HEK293 (cell line): Measurements from ENCODE around the gene ASTN2.

ENCODE experiments used
- CTCF ChIA-PET: fragments of 350-600 bp; formaldehyde crosslinking; extraction: SDS; loops from one replicate; lab custom pipeline; 2021; ENCODE audit warnings: antibody characterized with exemption; lab: Yijun Ruan, JAX
- POLR2A ChIA-PET: fragments of 300-600 bp; formaldehyde crosslinking; extraction: SDS; loops from one replicate; lab custom pipeline; 2020; ENCODE audit warnings: antibody characterized with exemption, inconsistent platforms; lab: Yijun Ruan, JAX
- H3K27ac ChIP-seq: fragments of 200-500 bp; sonication (Bioruptor generic); 2 replicates; pipeline ENCODE4 v1.5.1; 2014; ENCODE audit warnings: low read depth, low read length, control low read depth, inconsistent platforms; ENCODE audit errors: extremely low read depth
- H3K36me3 ChIP-seq, 2 experiments: fragments of 200-500 bp in 1 of 2; sonication (Bioruptor generic) in 1 of 2; 1 replicate in 1 of 2; 2 replicates in 1 of 2; pipeline ENCODE4 v1.5.1; 2014 to 2017; ENCODE audit warnings: inconsistent platforms in 2 of 2, low read length in 2 of 2; ENCODE audit not compliant: control insufficient read depth in 2 of 2, insufficient read depth in 1 of 2
- H3K4me1 ChIP-seq: fragments of 200-500 bp; sonication (Bioruptor generic); 2 replicates; pipeline ENCODE4 v1.5.1; 2014; ENCODE audit warnings: mild to moderate bottlenecking, low read length, inconsistent platforms; ENCODE audit not compliant: control insufficient read depth, insufficient read depth
- H3K4me3 ChIP-seq: 2 replicates; pipeline ENCODE4 v1.5.1; 2011; ENCODE audit warnings: low read depth, mild to moderate bottlenecking, control low read depth, low read length, moderate library complexity
- H3K9me3 ChIP-seq: fragments of 200-500 bp; sonication (Bioruptor generic); 2 replicates; pipeline ENCODE4 v1.5.1; 2014; ENCODE audit warnings: low read depth, low read length, inconsistent platforms; ENCODE audit not compliant: control insufficient read depth, insufficient read depth
- OVOL3 ChIP-seq: fragments of 450-650 bp; formaldehyde crosslinking; IDR thresholded peaks from 2 replicates; pipeline ENCODE4 v1.5.1; 2016; ENCODE audit warnings: missing biosample characterization, missing genetic modification characterization
- SP2 ChIP-seq: fragments of 450-650 bp; formaldehyde crosslinking; IDR thresholded peaks from 2 replicates; pipeline ENCODE4 v1.5.1; 2016; ENCODE audit warnings: missing biosample characterization, missing genetic modification characterization
- ZBTB10 ChIP-seq: fragments of 450-650 bp; formaldehyde crosslinking; IDR thresholded peaks from 2 replicates; pipeline ENCODE4 v1.5.1; 2016; ENCODE audit warnings: missing biosample characterization, missing genetic modification characterization
- ZBTB17 ChIP-seq: fragments of 450-650 bp; formaldehyde crosslinking; IDR thresholded peaks from 2 replicates; pipeline ENCODE4 v1.5.1; 2016; ENCODE audit warnings: missing biosample characterization, missing genetic modification characterization
- ZFP37 ChIP-seq: fragments of 450-650 bp; formaldehyde crosslinking; IDR thresholded peaks from 2 replicates; pipeline ENCODE4 v1.5.1; 2016; ENCODE audit warnings: missing biosample characterization, missing genetic modification characterization
- ZNF132 ChIP-seq: fragments of 450-650 bp; formaldehyde crosslinking; IDR thresholded peaks from 2 replicates; pipeline ENCODE4 v1.5.1; 2017; ENCODE audit warnings: missing biosample characterization, missing genetic modification characterization, borderline replicate concordance
- ZNF133 ChIP-seq: fragments of 450-650 bp; formaldehyde crosslinking; IDR thresholded peaks from 2 replicates; pipeline ENCODE4 v1.5.1; 2016; ENCODE audit warnings: missing biosample characterization, missing genetic modification characterization
- ZNF155 ChIP-seq: fragments of 450-650 bp; formaldehyde crosslinking; IDR thresholded peaks from 2 replicates; pipeline ENCODE4 v1.5.1; 2016; ENCODE audit warnings: missing biosample characterization, missing genetic modification characterization
- ZNF175 ChIP-seq: fragments of 450-650 bp; formaldehyde crosslinking; IDR thresholded peaks from 2 replicates; pipeline ENCODE4 v1.5.1; 2016; ENCODE audit warnings: missing biosample characterization, missing genetic modification characterization
- ZNF202 ChIP-seq: fragments of 450-650 bp; formaldehyde crosslinking; IDR thresholded peaks from 2 replicates; pipeline ENCODE4 v1.5.1; 2016; ENCODE audit warnings: missing biosample characterization, missing genetic modification characterization, borderline replicate concordance
- ZNF214 ChIP-seq: fragments of 450-650 bp; formaldehyde crosslinking; IDR thresholded peaks from 2 replicates; pipeline ENCODE4 v1.5.1; 2017; ENCODE audit warnings: missing biosample characterization, mild to moderate bottlenecking, missing genetic modification characterization, borderline replicate concordance
- ZNF221 ChIP-seq: fragments of 450-650 bp; formaldehyde crosslinking; IDR thresholded peaks from 2 replicates; pipeline ENCODE4 v1.5.1; 2017; ENCODE audit warnings: missing biosample characterization, missing genetic modification characterization, borderline replicate concordance
- ZNF426 ChIP-seq: fragments of 450-650 bp; formaldehyde crosslinking; IDR thresholded peaks from 2 replicates; pipeline ENCODE4 v1.5.1; 2017; ENCODE audit warnings: missing biosample characterization, missing genetic modification characterization, mild to moderate bottlenecking, inconsistent platforms, moderate library complexity
- ZNF449 ChIP-seq: fragments of 450-650 bp; formaldehyde crosslinking; IDR thresholded peaks from 2 replicates; pipeline ENCODE4 v1.5.1; 2017; ENCODE audit warnings: missing biosample characterization, mild to moderate bottlenecking, missing genetic modification characterization, moderate library complexity
- ZNF521 ChIP-seq: fragments of 450-650 bp; formaldehyde crosslinking; IDR thresholded peaks from 2 replicates; pipeline ENCODE4 v1.5.1; 2017; ENCODE audit warnings: missing biosample characterization, mild to moderate bottlenecking, missing genetic modification characterization
- ZNF571 ChIP-seq: fragments of 450-650 bp; formaldehyde crosslinking; IDR thresholded peaks from 2 replicates; pipeline ENCODE4 v1.5.0; 2017; ENCODE audit warnings: missing biosample characterization, missing genetic modification characterization
- ZNF580 ChIP-seq: fragments of 450-650 bp; formaldehyde crosslinking; IDR thresholded peaks from 2 replicates; pipeline ENCODE4 v1.5.1; 2016; ENCODE audit warnings: missing biosample characterization, missing genetic modification characterization
- ZNF624 ChIP-seq: fragments of 450-650 bp; formaldehyde crosslinking; IDR thresholded peaks from 2 replicates; pipeline ENCODE4 v1.5.1; 2017; ENCODE audit warnings: missing biosample characterization, missing genetic modification characterization
- ZNF776 ChIP-seq: fragments of 450-650 bp; formaldehyde crosslinking; IDR thresholded peaks from 2 replicates; pipeline ENCODE4 v1.5.0; 2017; ENCODE audit warnings: missing biosample characterization, missing genetic modification characterization, borderline replicate concordance
- ZNF777 ChIP-seq: fragments of 450-650 bp; formaldehyde crosslinking; IDR thresholded peaks from 2 replicates; pipeline ENCODE4 v1.5.1; 2017; ENCODE audit warnings: missing biosample characterization, missing genetic modification characterization, borderline replicate concordance
- ZNF843 ChIP-seq: fragments of 450-650 bp; formaldehyde crosslinking; IDR thresholded peaks from 2 replicates; pipeline ENCODE4 v1.5.1; 2016; ENCODE audit warnings: missing biosample characterization, missing genetic modification characterization
- ZSCAN4 ChIP-seq: fragments of 450-650 bp; formaldehyde crosslinking; IDR thresholded peaks from 2 replicates; pipeline ENCODE4 v1.5.1; 2017; ENCODE audit warnings: missing biosample characterization, missing genetic modification characterization

ASTN2 gene

GRCh38 chr9:117191504-117192261 lies 223.2 kb downstream of the ASTN2 start (continued):
- TF ChIP-seq ZBTB10 (tag by site-specific recombination) = no peak
- TF ChIP-seq SP2 (tag by site-specific recombination) = no peak
- TF ChIP-seq ZBTB17 = no peak
- TF ChIP-seq, all 188 proteins: peak for 0

- Histone ChIP-seq H3K36me3 (no peaks in the 10 kb centered on the region), H3K9me3 (no peaks in the 10 kb centered on the region), H3K27ac (no peak overlapping the region), H3K4me1 (no peaks in the 10 kb centered on the region), H3K4me3 (no peak overlapping the region)
- ChIA-PET POLR2A (no interaction called here), CTCF (no interaction called here)
- no peak for TF ChIP-seq ZNF221 (tag by site-specific recombination)
- TF ChIP-seq ZNF155 (tag by site-specific recombination) = no peak
- TF ChIP-seq ZNF214 (tag by site-specific recombination) = no peak
- TF ChIP-seq ZNF571 (tag by site-specific recombination) = no peak
Observed at GRCh38 chr9:117189121-117189520, 225.7 kb downstream of the ASTN2 start.

GRCh38 chr9:117188394-117188793 lies 226.5 kb downstream of the ASTN2 start:
- ChIA-PET POLR2A (no interaction called here), CTCF (no interaction called here)
- no peaks in the 10 kb centered on the region for H3K9me3 ChIP-seq
- H3K27ac ChIP-seq = no peak overlapping the region
- no peaks in the 10 kb centered on the region for H3K36me3 ChIP-seq
- H3K4me3 ChIP-seq = no peak overlapping the region
- TF ChIP-seq ZNF776 (tag by site-specific recombination) (no peak), ZNF843 (no peak), ZNF449 (tag by site-specific recombination) (no peak), ZNF132 (tag by site-specific recombination) (no peak), ZNF202 (tag by site-specific recombination) (no peak), ZNF426 (no peak), ZFP37 (tag by site-specific recombination) (no peak), ZNF624 (tag by site-specific recombination) (no peak), ZNF133 (no peak), ZNF175 (tag by site-specific recombination) (no peak), ZSCAN4 (no peak), ZNF521 (no peak), ZNF580 (tag by site-specific recombination) (no peak), ZNF777 (tag by site-specific recombination) (no peak), OVOL3 (tag by site-specific recombination) (no peak)
- H3K4me1 ChIP-seq = no peaks in the 10 kb centered on the region
